Breast epithelium (tissue), 3 donors: ENCODE results near the gene PRDM16.

Source experiments
- CTCF ChIP-seq, 3 donors: fragments of 450-650 bp; IDR thresholded peaks; one replicate each; pipeline ENCODE4 v1.5.1; 2016 to 2017; ENCODE audit warnings: antibody characterized with exemption in 3 of 3, mild to moderate bottlenecking in 3 of 3, moderate library complexity in 3 of 3
- POLR2AphosphoS5 ChIP-seq, 3 donors: sonication (generic); formaldehyde crosslinking; IDR thresholded peaks; one replicate each; pipeline ENCODE4 v1.6.1; 2017; ENCODE audit warnings: antibody characterized with exemption in 3 of 3

- no peak for TF ChIP-seq POLR2AphosphoS5 (IDR thresholded peaks at IDR 0.05)
- TF ChIP-seq CTCF (IDR thresholded peaks at IDR 0.05), result no peak
These were observed 350.6 kb downstream of the PRDM16 start for GRCh38 chr1:3419415-3420204.
